Activated naive CD4-positive, alpha-beta T cell treated with anti-CD3 and anti-CD28 coated beads for 36 hours (primary cell): Measurements from ENCODE around the gene ZNF490. TPM values are rescaled to one million over a fixed set of nuclear protein-coding genes. Genes with fewer than 3 reads are reported as not detected.
A peak's percentile ranks its signal among the peaks of the same experiment; 100 is the strongest.

Source experiments
- CTCF ChIA-PET: fragments of 350-600 bp; sonication (Branson Sonifier 250); formaldehyde crosslinking; loops from one replicate; lab custom pipeline; 2021; ENCODE audit warnings: antibody characterized with exemption; lab: Charles Lee
- DNase-seq: peaks from one replicate; pipeline ENCODE4 v3.0.0-alpha.2; 2020
- H3K27ac Mint-ChIP-seq: one replicate; pipeline ENCODE4 v1.8.0; 2021; ENCODE audit warnings: mild to moderate bottlenecking, mixed read lengths
- H3K27me3 Mint-ChIP-seq: one replicate; pipeline ENCODE4 v1.8.0; 2021; ENCODE audit warnings: low read depth, mixed read lengths
- H3K36me3 Mint-ChIP-seq: one replicate; pipeline ENCODE4 v1.8.0; 2021; ENCODE audit warnings: low read depth, mixed read lengths
- H3K4me1 Mint-ChIP-seq: one replicate; pipeline ENCODE4 v1.8.0; 2021; ENCODE audit warnings: low read depth, mixed read lengths
- H3K4me3 Mint-ChIP-seq: one replicate; pipeline ENCODE4 v1.8.0; 2021; ENCODE audit warnings: mild to moderate bottlenecking, moderate library complexity, mixed read lengths
- H3K9me3 Mint-ChIP-seq: one replicate; pipeline ENCODE4 v1.8.0; 2021; ENCODE audit warnings: mixed read lengths
- intact Hi-C: fragments of 100-400 bp; cut with micrococcal nuclease; formaldehyde crosslinking; loops from one replicate; pipeline ENCODE4 v1.15.1; 2023
- total RNA-seq, 2 experiments: library from RNA; stranded (reverse); gene quantifications; one replicate each; pipeline ENCODE4 v1.2.3, GENCODE V29; 2021

The ZNF490 gene
- total RNA-seq, 2 experiments from 2014 or later, result 3.9 to 5.0 TPM

DNA sequence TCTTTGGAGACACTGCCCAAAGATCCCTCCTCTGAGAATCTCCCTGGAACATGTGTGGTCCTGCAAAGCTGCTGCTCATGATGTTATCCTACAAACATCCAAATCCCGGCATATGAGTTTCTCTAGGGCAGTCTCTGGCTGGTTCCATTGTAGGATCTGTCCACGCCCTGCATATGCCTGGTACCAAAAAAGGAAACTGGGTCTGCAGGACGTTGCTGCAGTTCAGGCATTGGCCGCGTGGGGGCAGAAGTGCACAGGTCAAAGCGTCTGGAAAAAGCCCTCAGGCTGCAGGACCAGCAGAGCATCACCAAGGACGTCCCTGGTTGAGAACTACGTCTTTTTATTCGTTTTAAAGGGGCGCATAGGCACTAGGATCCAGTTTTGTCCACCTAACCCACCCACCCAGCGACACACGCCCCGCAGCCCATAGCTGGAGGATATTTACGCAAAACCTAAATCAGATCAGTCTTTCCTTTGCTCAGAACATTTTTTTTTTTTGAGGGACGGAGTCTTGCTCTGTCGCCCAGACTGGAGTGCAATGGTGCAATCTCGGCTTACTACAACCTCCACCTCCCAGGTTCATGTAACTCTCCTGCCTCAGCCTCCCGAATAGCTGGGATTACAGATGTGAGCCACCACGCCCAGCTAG, 46.5 kb downstream of the ZNF490 start:
- Mint-ChIP-seq H3K27me3 (no peaks in the 10 kb centered on the region), H3K4me1 (peaks cover 4% of the 10 kb centered on the region), H3K27ac (no peak overlapping the region), H3K36me3 (no peaks in the 10 kb centered on the region), H3K4me3 (no peak overlapping the region), H3K9me3 (no peaks in the 10 kb centered on the region)
- DNase-seq, result peak; percentile 96
- CTCF ChIA-PET, result interaction anchor here (0.6 to 1.8 kb wide), 15 partner anchors 10 to 283 kb away, joined by 3 to 16 read pairs (median 4); partner anchors contain the start of genes MAN2B1 and WDR83
- intact Hi-C loops, result loop anchor here (1.0 to 2.0 kb wide), 5 partner anchors 47 to 362 kb away; partner anchors contain the start of genes ZNF490 and ZNF791

- peaks cover 10% of the 10 kb centered on the region for H3K4me1 Mint-ChIP-seq
- no peak for DNase-seq
- no peaks in the 10 kb centered on the region for H3K27me3 Mint-ChIP-seq
- peaks cover 2% of the 10 kb centered on the region for H3K36me3 Mint-ChIP-seq
- intact Hi-C loops, result loop anchor here (10.0 kb wide), 1 partner anchor 461 kb away; no protein-coding TSS in a partner anchor
- H3K4me3 Mint-ChIP-seq, result no peak overlapping the region
- CTCF ChIA-PET, result interaction anchor here (0.6 kb wide), 2 partner anchors 142 to 399 kb away, joined by 3 read pairs; partner anchors contain the start of gene ZNF625
- no peak overlapping the region for H3K27ac Mint-ChIP-seq
- no peaks in the 10 kb centered on the region for H3K9me3 Mint-ChIP-seq
Observed at GRCh38 chr19:12555456-12555930, 55.1 kb downstream of the ZNF490 start.

GRCh38 chr19:12551060-12551832, 59.4 kb downstream of the ZNF490 start, which contains the start of gene ZNF564:
Gene ZNF564 (minus strand): TSS chr19:12551482. CDS start chr19:12551332, 150 bp downstream.
- intact Hi-C loops, result loop anchor here (1.0 to 10.0 kb wide), 7 partner anchors 56 to 456 kb away; partner anchors contain the start of genes DHPS, ZNF44, ZNF443 and ZNF563
- CTCF ChIA-PET, result interaction anchor here (0.6 to 1.1 kb wide), 4 partner anchors 37 to 492 kb away, joined by 3 to 5 read pairs (median 4); no protein-coding TSS in a partner anchor
- peak within 1 kb of the TSS; percentile 99 for H3K4me3 Mint-ChIP-seq
- peak within 1 kb of the TSS; percentile 96 for H3K27ac Mint-ChIP-seq
- H3K27me3 Mint-ChIP-seq, result no peaks in the 10 kb centered on the region
- no peaks in the 10 kb centered on the region for H3K9me3 Mint-ChIP-seq
- peaks cover 37% of the 10 kb centered on the region for H3K4me1 Mint-ChIP-seq
- H3K36me3 Mint-ChIP-seq, result peaks cover 14% of the 10 kb centered on the region
- peak; percentile 97 for DNase-seq

DNA sequence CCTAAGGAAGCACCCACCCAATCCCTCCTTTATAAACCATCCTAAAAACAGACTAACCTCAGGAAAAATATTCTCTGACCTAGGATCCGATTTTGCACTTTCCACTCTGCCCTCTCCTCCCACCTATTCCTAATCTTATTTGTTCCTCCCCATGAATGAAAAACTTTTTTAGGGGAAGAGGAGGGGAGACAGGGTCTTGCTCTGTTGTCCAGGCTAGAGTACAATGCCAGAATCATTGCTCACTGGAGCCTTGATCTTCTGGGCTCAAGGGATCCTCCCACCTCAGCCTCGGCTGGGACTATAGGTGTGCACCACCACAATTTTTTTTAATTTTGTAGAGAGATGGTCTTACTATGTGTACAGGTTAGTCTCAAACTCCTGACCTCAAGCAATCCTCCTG, 63.7 kb downstream of the ZNF490 start:
- H3K4me1 Mint-ChIP-seq, result peaks cover 57% of the 10 kb centered on the region
- no peaks in the 10 kb centered on the region for H3K27me3 Mint-ChIP-seq
- no peak overlapping the region for H3K4me3 Mint-ChIP-seq
- H3K9me3 Mint-ChIP-seq, result peaks cover 9% of the 10 kb centered on the region
- intact Hi-C loops, result no loop called here
- DNase-seq, result no peak
- no peak overlapping the region for H3K27ac Mint-ChIP-seq
- CTCF ChIA-PET, result no interaction called here
- H3K36me3 Mint-ChIP-seq, result peaks cover 39% of the 10 kb centered on the region

DNA sequence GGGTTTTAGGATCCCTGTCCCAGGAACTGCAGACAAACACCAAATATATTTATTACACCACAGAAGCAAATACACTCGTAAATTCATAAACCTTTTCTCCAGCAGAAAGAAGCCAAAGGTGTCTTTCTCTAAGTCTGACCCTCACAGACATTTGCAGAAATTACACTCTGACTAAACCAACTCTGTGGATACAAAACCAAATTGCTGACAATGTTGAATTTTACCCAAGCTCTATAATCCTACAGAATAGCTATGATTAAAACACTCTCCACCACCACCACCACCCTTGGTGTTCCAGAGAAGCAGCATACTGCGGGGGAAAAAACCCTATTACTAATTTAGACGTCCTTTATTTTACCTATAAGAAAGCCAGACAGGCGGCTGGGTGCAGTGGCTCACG, 64.5 kb downstream of the ZNF490 start:
- H3K27ac Mint-ChIP-seq, result no peak overlapping the region
- H3K4me3 Mint-ChIP-seq, result no peak overlapping the region
- intact Hi-C loops, result no loop called here
- H3K27me3 Mint-ChIP-seq, result no peaks in the 10 kb centered on the region
- H3K4me1 Mint-ChIP-seq, result peaks cover 53% of the 10 kb centered on the region
- CTCF ChIA-PET, result interaction anchor here (0.6 to 1.2 kb wide), 3 partner anchors 18 to 487 kb away, joined by 3 to 5 read pairs (median 4); no protein-coding TSS in a partner anchor
- DNase-seq, result no peak
- H3K9me3 Mint-ChIP-seq, result peaks cover 9% of the 10 kb centered on the region
- H3K36me3 Mint-ChIP-seq, result peaks cover 37% of the 10 kb centered on the region

DNA sequence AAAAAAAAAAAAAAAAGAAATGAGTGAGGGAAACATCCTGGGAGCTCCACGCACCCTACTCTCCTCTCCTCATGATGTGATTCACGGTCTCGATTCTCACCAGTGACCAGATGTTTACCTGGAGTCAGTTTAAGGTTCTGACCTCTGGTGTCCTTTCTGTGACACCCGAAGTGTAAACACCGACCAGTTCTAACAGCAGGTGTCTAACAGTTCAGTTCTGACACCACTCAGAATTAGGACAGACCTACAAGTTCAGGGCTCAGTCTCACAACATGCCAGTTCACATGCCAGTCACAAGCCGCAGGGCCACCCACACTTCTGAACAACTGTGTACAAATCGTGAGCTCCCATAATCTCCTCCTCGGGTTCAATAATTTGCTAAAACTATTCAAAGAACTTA, 65.3 kb downstream of the ZNF490 start:
- no peak for DNase-seq
- intact Hi-C loops, result no loop called here
- Mint-ChIP-seq H3K4me1 (peaks cover 51% of the 10 kb centered on the region), H3K27me3 (no peaks in the 10 kb centered on the region), H3K9me3 (peaks cover 9% of the 10 kb centered on the region), H3K27ac (no peak overlapping the region), H3K4me3 (no peak overlapping the region), H3K36me3 (peaks cover 39% of the 10 kb centered on the region)
- CTCF ChIA-PET, result interaction anchor here (1.2 kb wide), 1 partner anchor 50 kb away, joined by 5 read pairs; no protein-coding TSS in a partner anchor

DNA sequence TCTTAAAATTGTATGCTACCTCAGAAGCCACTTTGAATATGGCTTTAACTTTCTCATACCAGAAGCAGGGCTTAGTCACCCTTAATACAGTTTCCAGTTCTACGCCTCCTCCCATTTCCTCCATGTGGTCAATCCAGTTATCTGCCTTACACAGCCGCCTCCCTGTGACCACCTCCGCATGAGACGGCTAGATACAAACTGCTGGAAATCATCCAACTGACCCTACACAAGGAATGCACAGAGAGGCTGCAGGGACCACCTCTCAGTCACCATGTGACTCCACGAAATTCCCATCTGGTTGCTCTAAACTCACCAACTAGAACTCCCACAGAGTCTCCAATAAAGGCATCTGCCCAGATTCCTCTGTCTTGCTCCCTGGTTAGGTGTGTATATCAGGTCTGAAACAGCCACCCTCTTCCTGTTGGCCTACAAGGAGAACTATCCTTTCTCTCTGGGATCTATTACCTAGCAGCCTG, 66.2 kb downstream of the ZNF490 start:
- Mint-ChIP-seq H3K9me3 (peaks cover 12% of the 10 kb centered on the region), H3K27me3 (no peaks in the 10 kb centered on the region), H3K4me3 (no peak overlapping the region), H3K36me3 (peaks cover 41% of the 10 kb centered on the region), H3K4me1 (peaks cover 48% of the 10 kb centered on the region), H3K27ac (peak overlapping the region; percentile 73)
- intact Hi-C loops, result no loop called here
- DNase-seq, result no peak
- CTCF ChIA-PET, result no interaction called here

GRCh38 chr19:12543855-12544254, 66.8 kb downstream of the ZNF490 start:
- no peak for DNase-seq
- Mint-ChIP-seq H3K9me3 (peaks cover 12% of the 10 kb centered on the region), H3K27me3 (no peaks in the 10 kb centered on the region), H3K27ac (peak overlapping the region; percentile 73), H3K4me1 (peaks cover 42% of the 10 kb centered on the region), H3K4me3 (no peak overlapping the region), H3K36me3 (peaks cover 39% of the 10 kb centered on the region)
- CTCF ChIA-PET, result no interaction called here
- intact Hi-C loops, result no loop called here

Other genes with a start within 250 kb of the ZNF490 start
- gene ZNF442, start 245.1 kb downstream of the ZNF490 start, total RNA-seq, result 1 to 10 TPM; 1.7 to 2.4 TPM
- 1 to 10 TPM; 3.3 to 3.6 TPM for gene ZNF799, start 209.5 kb downstream of the ZNF490 start, total RNA-seq
- gene ZNF443, start 169.8 kb downstream of the ZNF490 start, total RNA-seq, result 1 to 10 TPM; 3.7 to 4.1 TPM
- 1 to 10 TPM; 1.9 to 2.4 TPM for gene ZNF709, start 126.0 kb downstream of the ZNF490 start, total RNA-seq
- gene ZNF564, start 59.3 kb downstream of the ZNF490 start, total RNA-seq, result 1 to 10 TPM; 5.6 to 5.7 TPM
- gene ZNF791, start 107 bp upstream of the ZNF490 start, total RNA-seq, result 10 to 100 TPM; 11.2 to 11.9 TPM
- gene MAN2B1, start 55.9 kb upstream of the ZNF490 start, total RNA-seq, result 100 to 1,000 TPM; 120 to 131 TPM
- gene WDR83, start 56.0 kb upstream of the ZNF490 start, total RNA-seq, result 10 to 100 TPM; 14.9 to 16.2 TPM
- 100 to 1,000 TPM; 131 to 149 TPM for gene DHPS, start 71.1 kb upstream of the ZNF490 start, total RNA-seq
- gene GNG14, start 77.2 kb upstream of the ZNF490 start, total RNA-seq, result not detected
- gene FBXW9, start 85.8 kb upstream of the ZNF490 start, total RNA-seq, result 1 to 10 TPM; 7.2 to 8.7 TPM
- gene TNPO2, start 113.1 kb upstream of the ZNF490 start, total RNA-seq, result 10 to 100 TPM; 80.7 to 81.1 TPM
- gene TRIR, start 123.9 kb upstream of the ZNF490 start, total RNA-seq, result 100 to 1,000 TPM; 119 to 126 TPM
- gene GET3, start 126.7 kb upstream of the ZNF490 start, total RNA-seq, result 10 to 100 TPM; 47.7 TPM
- gene BEST2, start 141.0 kb upstream of the ZNF490 start, total RNA-seq, result not detected
- gene HOOK2, start 164.7 kb upstream of the ZNF490 start, total RNA-seq, result 10 to 100 TPM; 14.0 to 14.9 TPM
- 100 to 1,000 TPM; 292 to 296 TPM for gene JUNB, start 180.7 kb upstream of the ZNF490 start, total RNA-seq
- 100 to 1,000 TPM; 237 to 249 TPM for gene PRDX2, start 191.0 kb upstream of the ZNF490 start, total RNA-seq
- 10 to 100 TPM; 41.4 to 43.2 TPM for gene THSD8, start 191.3 kb upstream of the ZNF490 start, total RNA-seq
- gene RNASEH2A, start 195.8 kb upstream of the ZNF490 start, total RNA-seq, result 10 to 100 TPM; 54.8 to 55.6 TPM
- gene RTBDN, start 223.8 kb upstream of the ZNF490 start, total RNA-seq, result not detected
- 1 to 10 TPM; 1.2 to 1.5 TPM for gene MAST1, start 227.7 kb upstream of the ZNF490 start, total RNA-seq